HG03060 (cell line): ENCODE data around the gene MS4A6E.
"Not testable (repeated sequence)": the region's sequence is repeated elsewhere in the genome, so short reads cannot be mapped to it uniquely, and the experiment has no call there.

ENCODE experiments used
- ATAC-seq: cut with Tn5 transposase; IDR thresholded peaks from one replicate; pipeline ENCODE4 v1.9.1; 2021; ENCODE audit warnings: low read depth, moderate number of reproducible peaks; ENCODE audit not compliant: unreplicated experiment

The MS4A6E gene

DNA sequence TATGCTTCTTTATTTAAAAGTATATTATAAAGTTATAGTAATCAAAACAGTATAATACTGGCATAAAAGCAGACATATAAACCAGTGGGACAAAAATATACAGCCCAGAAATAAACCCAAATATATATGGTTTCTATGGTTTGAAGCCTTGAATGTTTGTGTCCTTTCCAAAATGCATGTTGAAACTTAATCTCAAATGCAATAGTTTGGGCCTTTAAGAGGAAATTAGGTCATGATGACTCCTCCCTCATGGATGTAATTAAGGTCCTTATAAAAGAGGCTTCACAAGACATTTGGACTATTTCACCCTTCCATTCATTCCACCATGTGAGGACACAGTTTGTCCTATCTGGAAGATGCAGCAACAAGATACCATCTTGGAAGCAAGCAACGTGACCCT, at the start of gene MS4A6E:
MS4A6E (plus strand) TSS at position 301 of the 400 bp plus-strand sequence. CDS start 7,641 bp downstream, outside the sequence.
- ATAC-seq = no peak

- no peak for ATAC-seq
Observed at GRCh38 chr11:60280412-60280811, 46.6 kb upstream of the MS4A6E start, which contains the start of gene MS4A4A. Gene MS4A4A (plus strand): TSS chr11:60280666. CDS start chr11:60280676, 10 bp downstream.

DNA sequence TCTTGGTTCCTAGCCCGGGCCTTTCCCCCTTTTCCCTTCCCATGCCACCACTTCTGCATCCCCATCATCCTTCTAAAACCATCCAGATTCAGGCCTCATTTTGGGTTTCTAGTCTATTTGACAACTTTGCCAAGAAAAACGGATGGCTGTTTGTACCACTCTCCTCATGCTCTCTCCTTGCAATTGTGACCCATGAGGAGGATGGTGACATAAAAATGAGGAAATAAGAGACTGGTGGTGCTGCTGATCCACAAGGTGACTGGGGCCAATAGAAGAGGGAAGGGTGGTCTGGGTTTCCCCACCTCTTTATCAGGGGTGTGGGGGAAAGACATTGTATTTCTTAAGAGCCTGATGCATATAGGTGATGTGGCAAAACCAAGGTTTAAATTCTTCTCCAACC, 45.6 kb upstream of the MS4A6E start:
- no peak for ATAC-seq

- ATAC-seq = no peak
Observed at GRCh38 chr11:60282286-60282685, 44.8 kb upstream of the MS4A6E start.

GRCh38 chr11:60285411-60286126, 41.5 kb upstream of the MS4A6E start:
- ATAC-seq = not testable (repeated sequence)

- no peak for ATAC-seq
Observed at GRCh38 chr11:60288531-60288930, 38.5 kb upstream of the MS4A6E start.

GRCh38 chr11:60292145-60292544, 34.9 kb upstream of the MS4A6E start:
- no peak for ATAC-seq

DNA sequence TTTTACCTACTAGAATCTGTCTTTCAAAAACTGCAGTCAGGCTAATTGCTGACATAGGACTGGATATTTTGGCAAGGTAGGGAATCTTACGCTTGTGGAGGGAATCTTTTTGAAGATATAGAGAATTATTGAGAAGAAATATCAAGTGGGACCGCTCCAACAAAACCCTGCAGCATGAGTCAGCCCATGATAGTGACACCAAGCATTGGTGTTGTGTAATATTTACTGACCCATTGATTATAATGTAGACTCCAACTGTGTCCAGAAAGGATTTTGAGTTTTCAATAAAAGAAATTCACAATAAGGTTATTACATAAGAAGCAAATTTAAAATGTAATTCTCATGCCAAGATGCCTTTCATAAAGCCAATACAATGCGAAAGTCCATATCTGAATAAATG, 25.9 kb upstream of the MS4A6E start:
- ATAC-seq = no peak

GRCh38 chr11:60301884-60302283, 25.2 kb upstream of the MS4A6E start:
- not testable (repeated sequence) for ATAC-seq

GRCh38 chr11:60303661-60304060, 23.4 kb upstream of the MS4A6E start:
- no peak for ATAC-seq

DNA sequence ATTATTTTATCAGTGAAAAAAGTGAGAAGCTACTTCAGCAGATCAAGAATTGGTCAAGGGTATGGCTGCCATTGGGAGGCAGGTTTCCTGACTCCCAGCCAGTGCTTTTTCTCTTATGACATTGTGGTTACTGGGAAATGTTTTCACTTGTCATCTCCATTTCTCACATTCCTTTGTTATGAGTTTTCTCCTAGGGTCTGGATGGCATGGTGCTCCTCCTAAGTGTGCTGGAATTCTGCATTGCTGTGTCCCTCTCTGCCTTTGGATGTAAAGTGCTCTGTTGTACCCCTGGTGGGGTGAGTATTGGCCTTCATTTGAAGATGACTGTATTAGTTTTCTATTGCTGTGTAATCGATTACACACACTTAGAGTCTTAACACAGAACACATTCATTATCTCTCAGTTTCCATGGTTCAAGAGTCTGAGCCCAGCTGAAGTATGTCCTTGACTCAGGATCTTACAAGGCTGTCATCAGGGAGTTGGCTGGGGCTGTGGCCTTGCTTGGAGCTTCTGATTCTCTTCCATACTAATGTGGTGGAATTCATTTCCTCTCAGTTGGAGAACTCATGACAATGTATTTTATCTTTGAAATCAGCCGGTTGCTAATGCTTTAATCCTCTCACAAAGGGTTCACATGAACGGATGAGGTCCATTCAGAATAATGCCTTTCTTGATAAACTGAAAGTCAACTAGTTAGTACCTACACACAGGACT, 21.0 kb upstream of the MS4A6E start:
- ATAC-seq = no peak

- no peak for ATAC-seq
Observed at GRCh38 chr11:60307507-60308195, 19.4 kb upstream of the MS4A6E start.

- ATAC-seq = peak; percentile 47
Observed at GRCh38 chr11:60310407-60310998, 16.6 kb upstream of the MS4A6E start.

GRCh38 chr11:60314635-60315321, 12.3 kb upstream of the MS4A6E start:
- ATAC-seq = no peak

DNA sequence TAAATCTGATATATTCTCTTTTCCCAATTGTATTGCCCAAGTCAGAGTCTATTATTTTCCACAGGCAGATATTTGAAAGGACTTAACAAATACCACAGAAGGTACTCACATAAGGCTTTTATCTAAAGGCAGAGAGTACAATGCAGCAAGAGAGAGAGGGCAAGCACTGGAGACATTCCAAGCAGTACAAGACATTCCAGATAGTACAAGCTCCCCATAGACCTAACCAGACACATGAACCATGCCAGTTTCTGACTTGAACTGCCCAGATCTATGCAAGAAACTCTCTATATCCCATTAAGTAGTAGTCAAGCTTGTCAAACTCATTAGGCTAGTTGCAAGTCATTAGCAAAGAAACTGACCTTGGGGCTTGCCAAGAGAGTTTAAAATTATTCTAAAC, 11.2 kb upstream of the MS4A6E start:
- ATAC-seq = no peak

- ATAC-seq = no peak
Observed at GRCh38 chr11:60316317-60316716, 10.7 kb upstream of the MS4A6E start.

GRCh38 chr11:60318726-60319125, 8.3 kb upstream of the MS4A6E start:
- no peak for ATAC-seq

DNA sequence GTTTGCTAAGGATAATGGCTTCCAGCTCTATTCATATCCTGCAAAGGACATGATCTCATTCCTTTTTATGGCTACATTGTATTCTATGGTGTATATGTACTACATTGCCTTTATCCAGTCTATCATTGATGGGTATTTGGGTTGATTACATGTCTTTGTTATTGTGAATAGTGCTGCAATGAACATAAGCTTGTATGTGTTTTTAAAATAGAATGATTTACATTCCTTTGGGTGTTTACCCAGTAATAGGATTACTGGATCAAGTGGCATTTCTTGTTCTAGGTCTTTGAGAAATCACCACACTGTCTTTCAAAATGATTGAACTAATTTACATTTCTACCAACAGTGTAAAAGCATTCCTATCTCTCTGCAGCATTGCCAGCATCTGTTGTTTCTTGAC, 6.0 kb upstream of the MS4A6E start:
- ATAC-seq = no peak

DNA sequence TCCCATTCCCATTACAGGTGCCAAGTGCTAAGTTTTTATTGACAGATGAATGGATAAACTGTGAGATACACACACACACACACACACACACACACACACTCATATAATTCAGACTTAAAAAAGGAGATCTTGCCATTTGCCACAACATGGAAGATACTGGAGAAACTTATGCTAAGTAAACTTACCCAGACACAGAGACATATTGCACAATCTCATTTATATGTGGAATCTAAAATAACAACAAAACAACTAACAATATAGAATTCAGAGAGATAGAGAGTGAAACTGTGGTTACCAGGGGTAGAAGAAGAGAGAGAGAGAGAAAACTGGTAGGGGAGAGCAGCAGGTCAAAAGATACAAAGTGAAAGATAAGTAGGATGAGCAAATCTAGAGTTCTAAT, 1.4 kb downstream of the MS4A6E start:
- no peak for ATAC-seq

DNA sequence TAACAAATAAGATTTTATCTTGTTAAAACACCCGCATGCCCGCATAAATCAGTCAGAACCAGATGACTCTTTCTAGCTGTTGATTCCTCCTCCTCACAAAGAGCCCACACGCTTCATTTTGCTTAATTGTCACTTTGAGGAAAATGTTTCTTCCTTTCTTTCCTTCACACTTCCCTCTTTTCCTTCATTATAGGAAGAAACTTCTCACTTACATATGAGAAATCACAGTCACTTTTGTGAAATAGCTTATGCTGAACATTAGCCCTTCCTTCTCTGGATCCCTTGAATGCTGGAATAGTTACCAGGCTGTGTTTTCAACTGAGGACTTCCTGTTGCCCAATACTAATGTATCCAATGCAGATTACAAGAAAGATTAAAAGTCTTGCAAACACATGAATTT, 5.8 kb downstream of the MS4A6E start:
- no peak for ATAC-seq
